ENCODE results near the gene GLCE. TPM values are rescaled to one million over a fixed set of nuclear protein-coding genes. Genes with fewer than 3 reads are reported as not detected.

GLCE gene
- total RNA-seq, 1 donor: 14.8 TPM

DNA sequence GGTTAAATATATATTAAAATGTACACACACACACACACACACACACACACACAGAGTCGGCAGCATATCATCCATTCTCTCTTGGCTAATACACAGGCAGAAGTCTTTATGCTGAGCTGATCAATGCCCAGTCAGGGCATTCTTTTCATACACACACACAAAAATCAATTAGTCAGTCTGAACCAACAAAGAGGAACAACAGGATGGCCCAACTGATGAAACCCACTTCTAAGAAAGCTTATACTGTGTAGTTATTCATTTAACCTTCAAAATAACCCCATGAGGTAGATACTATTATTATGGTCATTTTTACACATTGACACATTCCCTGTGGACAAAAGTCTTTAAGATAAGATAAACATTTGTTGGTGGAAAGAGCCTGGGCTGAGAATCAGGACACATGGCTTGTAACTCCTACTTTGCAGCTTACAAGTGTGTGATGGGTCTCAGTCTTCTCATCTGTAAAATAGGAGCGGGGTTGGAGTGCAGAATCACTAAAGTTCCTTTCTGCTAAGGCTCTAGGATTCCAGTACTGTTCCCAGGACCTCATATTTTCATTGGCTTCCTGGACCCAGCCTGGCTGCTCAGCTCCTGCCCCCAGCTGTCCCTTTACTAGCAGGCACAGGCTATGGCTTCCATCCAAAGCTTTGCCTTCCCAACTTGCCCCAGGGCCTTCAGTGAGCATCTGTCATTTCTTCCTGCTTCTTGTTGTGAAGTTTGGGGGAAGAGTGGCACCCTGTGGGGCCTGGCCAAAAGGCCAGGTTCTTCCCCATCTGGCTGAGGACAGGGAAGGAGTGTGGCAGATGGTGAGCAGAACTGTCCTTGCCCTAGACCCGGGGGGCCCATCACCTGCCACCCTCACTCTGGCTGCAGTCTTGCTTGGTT, 27.2 kb upstream of the GLCE start:
- Histone ChIP-seq H3K9me3 (ENCODE audit: low read depth, low read length) (no peaks in the 10 kb centered on the region), H3K36me3 (ENCODE audit: insufficient read depth, low read length) (no peaks in the 10 kb centered on the region), H3K79me2 (ENCODE audit: insufficient read depth, low read length) (no peaks in the 10 kb centered on the region), H3K4me2 (ENCODE audit: insufficient read depth, low read length) (no peak overlapping the region), H3K4me1 (ENCODE audit: insufficient read depth, low read length) (peaks cover 6% of the 10 kb centered on the region), H2AFZ (ENCODE audit: low read length) (no peak overlapping the region), H4K20me1 (ENCODE audit: insufficient read depth, low read length) (no peaks in the 10 kb centered on the region), H3K27me3 (ENCODE audit: insufficient read depth, low read length) (peaks cover 26% of the 10 kb centered on the region), H3K4me3 (ENCODE audit: insufficient read depth, low read length) (no peak overlapping the region), H3K27ac (ENCODE audit: low read depth, low read length) (no peak overlapping the region)
- no peak for DNase-seq (ENCODE audit: insufficient read length, low spot score, missing footprints)
- TF ChIP-seq, protein P1, sequence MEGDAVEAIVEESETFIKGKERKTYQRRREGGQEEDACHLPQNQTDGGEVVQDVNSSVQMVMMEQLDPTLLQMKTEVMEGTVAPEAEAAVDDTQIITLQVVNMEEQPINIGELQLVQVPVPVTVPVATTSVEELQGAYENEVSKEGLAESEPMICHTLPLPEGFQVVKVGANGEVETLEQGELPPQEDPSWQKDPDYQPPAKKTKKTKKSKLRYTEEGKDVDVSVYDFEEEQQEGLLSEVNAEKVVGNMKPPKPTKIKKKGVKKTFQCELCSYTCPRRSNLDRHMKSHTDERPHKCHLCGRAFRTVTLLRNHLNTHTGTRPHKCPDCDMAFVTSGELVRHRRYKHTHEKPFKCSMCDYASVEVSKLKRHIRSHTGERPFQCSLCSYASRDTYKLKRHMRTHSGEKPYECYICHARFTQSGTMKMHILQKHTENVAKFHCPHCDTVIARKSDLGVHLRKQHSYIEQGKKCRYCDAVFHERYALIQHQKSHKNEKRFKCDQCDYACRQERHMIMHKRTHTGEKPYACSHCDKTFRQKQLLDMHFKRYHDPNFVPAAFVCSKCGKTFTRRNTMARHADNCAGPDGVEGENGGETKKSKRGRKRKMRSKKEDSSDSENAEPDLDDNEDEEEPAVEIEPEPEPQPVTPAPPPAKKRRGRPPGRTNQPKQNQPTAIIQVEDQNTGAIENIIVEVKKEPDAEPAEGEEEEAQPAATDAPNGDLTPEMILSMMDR (IDR thresholded peaks at IDR 0.05; ENCODE audit: extremely low read depth, low read depth, low read length): no peak

DNA sequence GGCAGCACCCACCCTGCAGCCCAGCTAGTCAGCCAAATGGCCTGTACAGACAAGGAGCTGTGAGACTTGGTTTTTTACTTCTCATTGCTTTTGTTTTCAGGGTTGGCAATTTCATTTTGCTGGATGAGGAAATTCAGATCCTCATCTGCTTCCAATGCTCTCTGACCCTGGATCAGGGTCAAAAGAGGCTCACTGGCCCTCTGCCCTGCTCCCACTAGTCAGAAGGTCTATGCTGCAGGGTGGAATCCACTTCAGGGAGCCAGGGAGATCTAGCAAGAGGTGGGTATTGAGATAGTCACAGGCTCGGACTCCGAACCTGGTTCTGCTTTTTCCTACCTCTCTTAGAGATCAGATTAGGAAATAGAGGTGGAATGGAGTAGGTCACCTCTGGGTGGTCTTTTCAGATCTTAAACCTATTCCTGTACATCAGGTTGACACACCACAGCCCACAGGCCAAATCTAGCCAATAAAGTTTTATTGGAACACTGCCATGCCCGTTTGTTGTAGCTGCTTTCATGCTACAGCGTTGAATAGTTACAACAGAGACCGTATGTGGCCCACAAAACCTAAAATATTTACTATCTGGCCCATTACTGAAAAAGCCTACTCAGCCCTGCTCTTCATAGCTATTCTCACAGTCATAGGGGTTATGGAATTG, 26.4 kb upstream of the GLCE start:
- no peak for DNase-seq (ENCODE audit: insufficient read length, low spot score, missing footprints)
- Histone ChIP-seq H4K20me1 (ENCODE audit: insufficient read depth, low read length) (no peaks in the 10 kb centered on the region), H3K27ac (ENCODE audit: low read depth, low read length) (no peak overlapping the region)

DNA sequence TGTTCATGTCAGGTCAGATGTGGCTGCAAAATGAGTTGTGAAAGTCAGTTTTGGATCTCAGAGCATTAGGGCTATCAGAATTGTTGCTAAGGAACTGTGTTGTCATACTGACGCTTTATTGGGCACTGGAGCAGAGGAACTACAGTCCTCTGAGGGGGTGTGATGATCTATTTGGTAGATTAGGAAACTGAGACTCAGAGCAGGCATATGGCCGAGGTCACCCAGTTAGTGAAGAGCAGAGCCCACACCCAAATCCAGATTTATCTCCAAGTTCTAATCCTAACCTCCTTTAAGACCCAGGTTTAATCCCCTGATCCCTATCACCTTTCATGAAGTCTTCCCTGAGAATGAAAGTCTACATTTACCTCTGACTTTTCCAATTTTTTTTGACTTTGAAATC, 25.6 kb upstream of the GLCE start:
- TF ChIP-seq, protein P1 (IDR thresholded peaks at IDR 0.05; ENCODE audit: extremely low read depth, low read depth, low read length): no peak
- H3K27ac ChIP-seq (ENCODE audit: low read depth, low read length): no peak overlapping the region
- H3K4me2 ChIP-seq (ENCODE audit: insufficient read depth, low read length): no peak overlapping the region
- no peaks in the 10 kb centered on the region for H3K79me2 ChIP-seq (ENCODE audit: insufficient read depth, low read length)
- DNase-seq (ENCODE audit: insufficient read length, low spot score, missing footprints): no peak
- no peaks in the 10 kb centered on the region for H4K20me1 ChIP-seq (ENCODE audit: insufficient read depth, low read length)
- H3K4me3 ChIP-seq (ENCODE audit: insufficient read depth, low read length): no peak overlapping the region
- H3K4me1 ChIP-seq (ENCODE audit: insufficient read depth, low read length): no peaks in the 10 kb centered on the region
- H3K27me3 ChIP-seq (ENCODE audit: insufficient read depth, low read length): peaks cover 41% of the 10 kb centered on the region
- no peaks in the 10 kb centered on the region for H3K9me3 ChIP-seq (ENCODE audit: low read depth, low read length)
- no peaks in the 10 kb centered on the region for H3K36me3 ChIP-seq (ENCODE audit: insufficient read depth, low read length)
- H2AFZ ChIP-seq (ENCODE audit: low read length): no peak overlapping the region

More for the DNA sequence above, 26.4 kb upstream of the GLCE start:
- Histone ChIP-seq H2AFZ (ENCODE audit: low read length) (no peak overlapping the region), H3K9me3 (ENCODE audit: low read depth, low read length) (no peaks in the 10 kb centered on the region), H3K79me2 (ENCODE audit: insufficient read depth, low read length) (no peaks in the 10 kb centered on the region), H3K36me3 (ENCODE audit: insufficient read depth, low read length) (no peaks in the 10 kb centered on the region), H3K4me3 (ENCODE audit: insufficient read depth, low read length) (no peak overlapping the region), H3K4me1 (ENCODE audit: insufficient read depth, low read length) (no peaks in the 10 kb centered on the region), H3K4me2 (ENCODE audit: insufficient read depth, low read length) (no peak overlapping the region), H3K27me3 (ENCODE audit: insufficient read depth, low read length) (peaks cover 34% of the 10 kb centered on the region)
- TF ChIP-seq, protein P1 (IDR thresholded peaks at IDR 0.05; ENCODE audit: extremely low read depth, low read depth, low read length): no peak

DNA sequence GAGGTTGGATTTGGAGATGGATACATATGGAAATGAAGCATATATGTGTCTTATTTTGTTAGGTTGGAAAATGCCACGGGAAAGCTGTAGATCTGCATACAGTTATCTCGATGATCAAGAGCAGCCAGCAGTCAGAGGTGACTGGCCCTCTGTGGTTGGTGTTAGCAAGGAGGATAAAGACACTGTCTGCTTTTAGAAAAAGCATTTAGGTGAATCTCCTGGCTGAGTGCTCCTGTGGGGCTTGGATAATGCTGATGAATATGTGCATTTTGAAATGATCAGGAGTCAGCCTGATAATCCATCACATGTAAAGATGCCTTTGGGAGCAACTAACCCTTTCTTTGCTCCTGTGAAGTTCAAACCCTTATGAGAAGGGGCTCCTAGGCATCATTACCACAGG, 24.9 kb upstream of the GLCE start:
- H2AFZ ChIP-seq (ENCODE audit: low read length): no peak overlapping the region
- H3K9me3 ChIP-seq (ENCODE audit: low read depth, low read length): no peaks in the 10 kb centered on the region
- H3K4me1 ChIP-seq (ENCODE audit: insufficient read depth, low read length): no peaks in the 10 kb centered on the region
- H3K27me3 ChIP-seq (ENCODE audit: insufficient read depth, low read length): peaks cover 48% of the 10 kb centered on the region
- H3K4me2 ChIP-seq (ENCODE audit: insufficient read depth, low read length): no peak overlapping the region
- TF ChIP-seq, protein P1 (IDR thresholded peaks at IDR 0.05; ENCODE audit: extremely low read depth, low read depth, low read length): no peak
- H4K20me1 ChIP-seq (ENCODE audit: insufficient read depth, low read length): no peaks in the 10 kb centered on the region
- H3K79me2 ChIP-seq (ENCODE audit: insufficient read depth, low read length): no peaks in the 10 kb centered on the region
- DNase-seq (ENCODE audit: insufficient read length, low spot score, missing footprints): no peak
- no peak overlapping the region for H3K4me3 ChIP-seq (ENCODE audit: insufficient read depth, low read length)
- H3K27ac ChIP-seq (ENCODE audit: low read depth, low read length): no peak overlapping the region
- H3K36me3 ChIP-seq (ENCODE audit: insufficient read depth, low read length): no peaks in the 10 kb centered on the region
